ENCODE results near the gene ZNF462. TPM values are rescaled to one million over a fixed set of nuclear protein-coding genes. Genes with fewer than 3 reads are reported as not detected.

The ZNF462 gene
- total RNA-seq, 4 donors from 2014 or later: 18.6 to 37.1 (median 27.3) TPM

DNA sequence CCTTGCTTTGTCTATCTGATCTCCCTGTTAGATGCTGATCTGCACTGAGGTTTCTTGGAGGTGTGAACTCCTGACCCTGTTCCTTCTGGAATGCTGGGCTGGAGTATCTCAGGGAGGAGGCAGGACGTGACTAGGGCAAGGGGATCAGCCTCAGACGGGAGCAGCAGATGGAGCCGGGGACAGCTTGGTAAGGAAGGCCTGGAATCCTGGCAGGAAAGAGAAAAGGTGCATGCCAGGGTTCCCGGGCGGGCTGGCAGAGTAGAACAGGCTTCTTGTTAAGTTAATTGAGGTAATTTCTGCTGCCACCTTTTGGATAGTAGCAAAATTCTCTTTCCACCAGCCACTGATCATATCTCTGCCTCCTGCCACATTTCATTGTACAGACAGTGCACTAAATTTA, 180.9 kb downstream of the ZNF462 start:
- H3K4me3 ChIP-seq: no peak overlapping the region
- H3K27me3 ChIP-seq: no peaks in the 10 kb centered on the region
- H3K36me3 ChIP-seq: no peaks in the 10 kb centered on the region
- WGBS, 2 donors: 57 to 70% methylated on average over 5 of the region's 5 CpGs
- TF ChIP-seq EP300 (IDR thresholded peaks at IDR 0.05) (no peak), POLR2A (IDR thresholded peaks at IDR 0.05) (no peak)
- TF ChIP-seq, protein P1, sequence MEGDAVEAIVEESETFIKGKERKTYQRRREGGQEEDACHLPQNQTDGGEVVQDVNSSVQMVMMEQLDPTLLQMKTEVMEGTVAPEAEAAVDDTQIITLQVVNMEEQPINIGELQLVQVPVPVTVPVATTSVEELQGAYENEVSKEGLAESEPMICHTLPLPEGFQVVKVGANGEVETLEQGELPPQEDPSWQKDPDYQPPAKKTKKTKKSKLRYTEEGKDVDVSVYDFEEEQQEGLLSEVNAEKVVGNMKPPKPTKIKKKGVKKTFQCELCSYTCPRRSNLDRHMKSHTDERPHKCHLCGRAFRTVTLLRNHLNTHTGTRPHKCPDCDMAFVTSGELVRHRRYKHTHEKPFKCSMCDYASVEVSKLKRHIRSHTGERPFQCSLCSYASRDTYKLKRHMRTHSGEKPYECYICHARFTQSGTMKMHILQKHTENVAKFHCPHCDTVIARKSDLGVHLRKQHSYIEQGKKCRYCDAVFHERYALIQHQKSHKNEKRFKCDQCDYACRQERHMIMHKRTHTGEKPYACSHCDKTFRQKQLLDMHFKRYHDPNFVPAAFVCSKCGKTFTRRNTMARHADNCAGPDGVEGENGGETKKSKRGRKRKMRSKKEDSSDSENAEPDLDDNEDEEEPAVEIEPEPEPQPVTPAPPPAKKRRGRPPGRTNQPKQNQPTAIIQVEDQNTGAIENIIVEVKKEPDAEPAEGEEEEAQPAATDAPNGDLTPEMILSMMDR (IDR thresholded peaks at IDR 0.05): no peak
- no peaks in the 10 kb centered on the region for H3K9me3 ChIP-seq
- H3K27ac ChIP-seq: no peak overlapping the region
- DNase-seq (ENCODE audit: low spot score in 2 of 2): no peak
- no peaks in the 10 kb centered on the region for H3K4me1 ChIP-seq

DNA sequence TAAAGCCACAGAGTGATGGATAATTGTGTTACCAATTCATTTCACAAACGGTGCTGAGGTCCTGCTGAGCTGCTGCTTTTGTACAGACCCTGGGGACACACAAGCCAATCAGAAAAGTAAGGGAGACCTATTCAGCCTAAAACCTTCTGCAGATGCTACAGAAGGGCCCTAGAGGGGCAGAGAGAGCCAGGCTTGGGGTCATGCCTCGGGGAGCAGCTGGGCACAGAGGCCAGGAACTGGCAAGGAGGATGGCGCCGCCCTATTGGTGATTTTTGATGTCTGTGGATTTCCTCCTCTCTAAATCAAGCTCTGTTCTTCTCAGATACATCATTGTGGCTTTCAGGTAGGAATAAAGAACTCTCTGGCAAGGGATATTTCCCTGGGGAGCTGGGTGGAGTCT, 181.9 kb downstream of the ZNF462 start:
- TF ChIP-seq EP300 (IDR thresholded peaks at IDR 0.05): no peak
- no peak for TF ChIP-seq POLR2A (IDR thresholded peaks at IDR 0.05)
- TF ChIP-seq, protein P1 (IDR thresholded peaks at IDR 0.05): no peak
- DNase-seq (ENCODE audit: low spot score in 2 of 2): no peak

DNA sequence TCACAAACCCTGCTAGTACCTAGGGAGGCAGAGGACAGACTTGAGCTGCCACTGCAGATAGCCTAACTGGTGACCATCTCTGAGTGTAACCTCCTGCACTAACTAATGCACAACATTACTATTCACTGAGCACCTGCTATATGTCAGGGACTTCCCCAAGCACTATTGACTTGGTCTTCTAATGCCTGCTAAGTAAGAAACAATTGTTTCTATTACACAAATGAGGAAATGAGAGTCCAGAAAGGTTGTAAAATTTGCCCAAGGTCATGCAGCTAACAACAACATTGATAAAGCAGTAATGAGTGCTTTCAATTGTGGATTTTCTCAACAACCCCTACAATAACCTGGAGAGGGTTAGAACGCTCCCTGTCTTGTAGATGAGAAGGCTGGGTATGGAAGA, 183.7 kb downstream of the ZNF462 start:
- WGBS, 2 donors: 94 to 100% methylated on average over 1 of the region's 1 CpG
- no peak for DNase-seq (ENCODE audit: low spot score in 2 of 2)
- Histone ChIP-seq H3K27ac (no peak overlapping the region), H3K9me3 (no peaks in the 10 kb centered on the region), H3K36me3 (no peaks in the 10 kb centered on the region), H3K27me3 (no peaks in the 10 kb centered on the region), H3K4me1 (no peaks in the 10 kb centered on the region), H3K4me3 (no peak overlapping the region)
- TF ChIP-seq, protein P1 (IDR thresholded peaks at IDR 0.05): no peak
- TF ChIP-seq POLR2A (IDR thresholded peaks at IDR 0.05) (no peak), EP300 (IDR thresholded peaks at IDR 0.05) (no peak)

More for the DNA sequence above, 181.9 kb downstream of the ZNF462 start:
- no peak overlapping the region for H3K27ac ChIP-seq
- no peaks in the 10 kb centered on the region for H3K9me3 ChIP-seq
- H3K27me3 ChIP-seq: no peaks in the 10 kb centered on the region
- H3K36me3 ChIP-seq: no peaks in the 10 kb centered on the region
- 79 to 81% methylated on average over 4 of the region's 4 CpGs for WGBS, 2 donors
- H3K4me1 ChIP-seq: no peaks in the 10 kb centered on the region
- H3K4me3 ChIP-seq: no peak overlapping the region

DNA sequence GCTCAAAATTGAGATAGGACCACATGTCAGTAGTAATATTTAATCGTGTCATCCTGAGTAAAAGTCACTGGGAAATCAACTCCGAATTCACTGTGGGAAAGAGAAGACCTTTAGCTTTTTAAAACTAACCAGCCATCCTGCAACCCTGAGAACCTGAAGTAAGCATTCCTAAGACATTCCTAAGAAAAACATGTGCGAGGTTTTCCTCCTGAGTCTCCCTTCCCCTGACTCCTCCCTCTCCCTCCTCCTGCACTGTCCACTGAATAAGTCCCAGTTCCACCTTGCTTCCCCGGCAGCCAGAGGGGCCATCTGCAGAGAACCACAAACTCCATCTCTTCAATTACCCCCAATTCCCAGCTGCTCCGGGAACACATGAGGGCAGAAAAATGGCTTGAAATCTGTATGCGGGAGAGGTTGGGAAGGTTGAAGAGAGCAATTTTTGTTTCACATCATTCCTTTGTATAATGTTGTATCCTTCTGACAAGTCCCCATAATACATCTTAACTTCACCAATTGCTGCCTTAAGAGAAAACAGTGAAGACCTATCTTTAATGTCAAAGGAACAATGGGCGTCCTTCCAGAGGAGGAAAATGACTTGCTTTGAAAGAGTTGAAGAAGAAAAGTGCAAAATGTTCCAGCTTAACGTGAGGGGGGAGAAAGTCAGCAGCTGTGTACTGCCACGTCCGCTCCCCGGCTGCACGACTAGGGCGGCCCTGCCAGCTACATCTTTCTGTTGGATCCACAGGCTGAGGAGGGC, 186.3 kb downstream of the ZNF462 start:
- Histone ChIP-seq H3K4me3 (no peak overlapping the region), H3K36me3 (no peaks in the 10 kb centered on the region), H3K27ac (no peak overlapping the region), H3K27me3 (no peaks in the 10 kb centered on the region), H3K4me1 (no peaks in the 10 kb centered on the region), H3K9me3 (no peaks in the 10 kb centered on the region)
- TF ChIP-seq, protein P1 (IDR thresholded peaks at IDR 0.05): no peak
- TF ChIP-seq POLR2A (IDR thresholded peaks at IDR 0.05) (no peak), EP300 (IDR thresholded peaks at IDR 0.05) (no peak)
- DNase-seq (ENCODE audit: low spot score in 2 of 2): no peak
- 64 to 66% methylated on average over 13 of the region's 13 CpGs for WGBS, 2 donors

DNA sequence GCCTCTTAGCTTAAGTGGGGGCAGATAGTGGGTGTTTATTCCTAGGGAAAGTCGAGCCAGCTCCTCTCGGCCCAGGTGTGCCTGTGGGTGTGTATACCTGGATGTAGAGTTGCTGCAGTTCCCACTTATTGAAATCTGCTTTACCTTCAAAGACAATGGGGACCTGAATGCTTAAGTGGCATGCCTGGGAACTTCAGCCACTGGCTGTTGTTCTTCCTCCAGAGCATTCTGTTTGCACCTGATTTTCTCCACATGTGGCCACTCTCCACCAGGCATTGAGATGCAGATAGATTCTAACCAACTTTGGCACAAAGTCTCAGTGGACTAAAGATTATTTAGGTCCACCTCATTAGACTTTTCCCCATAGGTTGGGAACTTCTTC, 186.8 kb downstream of the ZNF462 start:
- 51 to 60% methylated on average over 2 of the region's 2 CpGs for WGBS, 2 donors
- Histone ChIP-seq H3K27ac (no peak overlapping the region), H3K9me3 (no peaks in the 10 kb centered on the region), H3K4me1 (no peaks in the 10 kb centered on the region), H3K27me3 (no peaks in the 10 kb centered on the region), H3K4me3 (no peak overlapping the region), H3K36me3 (no peaks in the 10 kb centered on the region)
- DNase-seq (ENCODE audit: low spot score in 2 of 2): no peak
- TF ChIP-seq POLR2A (IDR thresholded peaks at IDR 0.05) (no peak), EP300 (IDR thresholded peaks at IDR 0.05) (no peak)
- TF ChIP-seq, protein P1 (IDR thresholded peaks at IDR 0.05): no peak

Measured in tibial nerve (tissue), 4 donors.